GM12878 (cell line): ENCODE data around the gene HMGN1. TPM values are rescaled to one million over a fixed set of nuclear protein-coding genes. Genes with fewer than 3 reads are reported as not detected.

ENCODE experiments used
- BCL11A ChIP-seq: IDR thresholded peaks from 2 replicates; pipeline ENCODE4 v1.6.1; 2011; ENCODE audit warnings: low read depth, low read length
- DPF2 ChIP-seq: fragments of 450-650 bp; IDR thresholded peaks from 2 replicates; pipeline ENCODE4 v1.6.1; 2017; ENCODE audit warnings: mild to moderate bottlenecking
- EED ChIP-seq: sonication (generic); IDR thresholded peaks from 2 replicates; pipeline ENCODE4 v1.6.1; 2016; ENCODE audit warnings: antibody characterized with exemption, low read depth
- EP300 ChIP-seq, 2 experiments: fragments of 150-350 bp in 1 of 2; IDR thresholded peaks; 2 replicates each; pipeline ENCODE4 v1.6.1; 2011 to 2012; ENCODE audit warnings: low read depth in 2 of 2, low read length in 2 of 2, borderline replicate concordance in 1 of 2, improper control_type of control experiment in 1 of 2, inconsistent platforms in 1 of 2; ENCODE audit not compliant: control insufficient read depth in 1 of 2
- GABPA ChIP-seq: IDR thresholded peaks from 2 replicates; pipeline ENCODE4 v1.6.1; 2014; ENCODE audit warnings: antibody characterized with exemption, low read depth, mild to moderate bottlenecking, inconsistent platforms
- IKZF2 ChIP-seq, 2 experiments: fragments of 450-650 bp; IDR thresholded peaks; 2 replicates each; pipeline ENCODE4 v1.6.1; 2017; ENCODE audit warnings: mild to moderate bottlenecking in 2 of 2, moderate library complexity in 2 of 2
- POU2F2 ChIP-seq: IDR thresholded peaks from 3 replicates; pipeline ENCODE4 v1.6.1; 2011; ENCODE audit warnings: low read depth, mild to moderate bottlenecking, low read length, borderline replicate concordance
- SIN3A ChIP-seq: IDR thresholded peaks from 2 replicates; pipeline ENCODE4 v1.6.1; 2012; ENCODE audit warnings: low read depth, low read length, improper control_type of control experiment
- SIX5 ChIP-seq: IDR thresholded peaks from 2 replicates; pipeline ENCODE4 v1.6.1; 2011; ENCODE audit warnings: mild to moderate bottlenecking, low read depth, low read length, moderate library complexity; ENCODE audit not compliant: severe bottlenecking
- SMARCA5 ChIP-seq: fragments of 450-650 bp; IDR thresholded peaks from 2 replicates; pipeline ENCODE4 v1.6.1; 2017; ENCODE audit warnings: mild to moderate bottlenecking
- STAT3 ChIP-seq: IDR thresholded peaks from 2 replicates; pipeline ENCODE4 v1.6.1; 2011; ENCODE audit warnings: low read depth, low read length, improper control_type of control experiment
- TAF1 ChIP-seq: IDR thresholded peaks from 2 replicates; pipeline ENCODE4 v1.6.1; 2011; ENCODE audit warnings: mild to moderate bottlenecking, low read depth, low read length, borderline replicate concordance
- TBL1XR1 ChIP-seq: IDR thresholded peaks from 2 replicates; pipeline ENCODE4 v1.6.1; 2012; ENCODE audit warnings: low read depth, low read length, improper control_type of control experiment
- YY1 ChIP-seq: IDR thresholded peaks from 2 replicates; pipeline ENCODE4 v1.6.1; 2011; ENCODE audit warnings: low read depth, mild to moderate bottlenecking, low read length
- ZBTB4 ChIP-seq: fragments of 450-650 bp; formaldehyde crosslinking; IDR thresholded peaks from 2 replicates; pipeline ENCODE4 v1.4.0; 2022; ENCODE audit warnings: mild to moderate bottlenecking, moderate library complexity
- ZNF24 ChIP-seq: fragments of 450-650 bp; IDR thresholded peaks from 2 replicates; pipeline ENCODE4 v1.6.1; 2017; ENCODE audit warnings: antibody characterized with exemption, mild to moderate bottlenecking
- ZNF384 ChIP-seq: IDR thresholded peaks from 2 replicates; pipeline ENCODE4 v1.6.1; 2012; ENCODE audit warnings: low read depth, mild to moderate bottlenecking, low read length, improper control_type of control experiment, borderline replicate concordance
- polyA plus RNA-seq, 11 experiments: library from polyadenylated mRNA; depleted of rRNA in 4 of 11; unstranded in 6 of 11; stranded (reverse) in 5 of 11; fragments of >200 nt; fragmentation: Nextera tagmentation in 4 of 11; fragmentation: Illumina TruSeq in 1 of 11; extraction: Ambion mirVana in 4 of 11; extraction: Trizol in 1 of 11; gene quantifications; 1 replicate in 1 of 11; 2 replicates in 10 of 11; pipeline versions ENCODE4 v1.2.1 to v1.2.3, GENCODE V29; 2011 to 2016; ENCODE audit warnings: inconsistent platforms in 2 of 11, missing spikeins in 2 of 11, low read depth in 1 of 11
- total RNA-seq, 4 experiments: library from RNA; depleted of rRNA in 3 of 4; stranded (reverse); fragments of >200 nt in 3 of 4; fragmentation: Illumina TruSeq in 1 of 4; extraction: Trizol in 1 of 4; gene quantifications; 2 replicates each; pipeline versions ENCODE4 v1.2.1 to v1.2.3, GENCODE V29; 2013 to 2021
- TF ChIP-seq, protein P1 (sequence below): fragments of 450-650 bp; IDR thresholded peaks from 2 replicates; pipeline ENCODE4 v1.6.1; 2018; ENCODE audit warnings: borderline replicate concordance, mild to moderate bottlenecking; ENCODE audit not compliant: partially characterized antibody
- TF ChIP-seq, protein P2 (sequence below): fragments of 450-650 bp; formaldehyde crosslinking; IDR thresholded peaks from 2 replicates; pipeline ENCODE4 v1.5.0; 2022; ENCODE audit warnings: mild to moderate bottlenecking, missing genetic modification characterization

Gene HMGN1
- total and polyA plus RNA-seq, 10 of the 15 experiments (the other 5 are each of a cell fraction or from before 2014, with no cell fraction given), result 120 to 798 (median 396) TPM

DNA sequence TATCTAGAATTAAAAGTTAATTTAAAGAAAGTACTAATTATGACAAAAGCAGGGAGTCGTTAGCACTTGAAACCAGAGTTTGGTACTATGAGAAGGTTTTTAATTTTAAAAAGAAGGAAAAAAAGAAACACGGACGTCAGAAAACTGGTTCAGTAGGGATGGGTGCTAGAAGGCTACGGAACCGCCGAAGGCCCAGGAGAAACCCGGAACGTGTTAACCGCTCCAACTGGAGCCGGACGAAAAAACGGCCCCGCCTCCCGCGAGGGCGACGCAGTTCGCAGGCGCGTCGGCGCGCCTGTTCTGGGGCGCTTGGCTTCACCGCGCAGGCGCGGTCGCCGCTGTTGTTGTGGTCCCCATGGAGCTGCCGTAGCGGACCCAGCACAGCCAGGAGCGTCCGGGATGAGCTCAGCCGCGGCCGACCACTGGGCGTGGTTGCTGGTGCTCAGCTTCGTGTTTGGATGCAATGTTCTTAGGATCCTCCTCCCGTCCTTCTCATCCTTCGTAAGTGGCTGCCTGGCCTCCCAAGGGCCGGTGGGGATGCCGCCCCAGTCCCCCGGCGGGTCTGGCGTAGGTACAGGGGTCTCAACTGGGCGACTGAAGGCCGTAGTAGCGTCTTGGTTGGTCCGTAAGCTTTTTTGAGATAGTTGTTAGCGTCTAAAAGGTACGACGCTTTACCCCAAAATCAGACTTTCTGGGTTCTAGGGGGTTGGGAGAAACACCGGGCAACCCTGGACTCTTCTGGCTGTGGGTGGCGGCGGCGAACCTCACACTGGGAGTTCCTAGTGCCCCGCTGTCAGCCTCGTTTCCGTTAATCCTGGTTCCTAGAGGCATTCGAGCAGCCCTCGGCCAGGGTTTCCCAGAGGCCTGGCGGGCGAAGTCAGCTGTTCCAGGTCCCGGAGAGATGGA, 31.4 kb upstream of the HMGN1 start (continued):
- TF ChIP-seq, protein P1, sequence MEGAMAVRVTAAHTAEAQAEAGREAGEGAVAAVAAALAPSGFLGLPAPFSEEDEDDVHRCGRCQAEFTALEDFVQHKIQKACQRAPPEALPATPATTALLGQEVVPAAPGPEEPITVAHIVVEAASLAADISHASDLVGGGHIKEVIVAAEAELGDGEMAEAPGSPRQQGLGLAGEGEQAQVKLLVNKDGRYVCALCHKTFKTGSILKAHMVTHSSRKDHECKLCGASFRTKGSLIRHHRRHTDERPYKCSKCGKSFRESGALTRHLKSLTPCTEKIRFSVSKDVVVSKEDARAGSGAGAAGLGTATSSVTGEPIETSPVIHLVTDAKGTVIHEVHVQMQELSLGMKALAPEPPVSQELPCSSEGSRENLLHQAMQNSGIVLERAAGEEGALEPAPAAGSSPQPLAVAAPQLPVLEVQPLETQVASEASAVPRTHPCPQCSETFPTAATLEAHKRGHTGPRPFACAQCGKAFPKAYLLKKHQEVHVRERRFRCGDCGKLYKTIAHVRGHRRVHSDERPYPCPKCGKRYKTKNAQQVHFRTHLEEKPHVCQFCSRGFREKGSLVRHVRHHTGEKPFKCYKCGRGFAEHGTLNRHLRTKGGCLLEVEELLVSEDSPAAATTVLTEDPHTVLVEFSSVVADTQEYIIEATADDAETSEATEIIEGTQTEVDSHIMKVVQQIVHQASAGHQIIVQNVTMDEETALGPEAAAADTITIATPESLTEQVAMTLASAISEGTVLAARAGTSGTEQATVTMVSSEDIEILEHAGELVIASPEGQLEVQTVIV, result no peak
- TF ChIP-seq GABPA, result no peak
- TF ChIP-seq IKZF2 (IDR thresholded peaks at IDR 0.05), result 0 out of 4 replicates have a peak, but pooled peaks of 1 of the 2 experiments have one; percentile 19
- no peak for TF ChIP-seq ZBTB4 (CRISPR knock-in tag)
- TF ChIP-seq EP300 (IDR thresholded peaks at IDR 0.05; ENCODE audit: borderline replicate concordance in 1 of 2, control insufficient read depth in 1 of 2, low read depth in 2 of 2, low read length in 2 of 2), result no peak
- 0 out of 2 replicates have a peak, but pooled peaks have one; percentile 13 for TF ChIP-seq TBL1XR1
- TF ChIP-seq EED, result peak; percentile 40; the same call in 1 of the 2 replicates
- TF ChIP-seq YY1, result 0 out of 2 replicates have a peak, but pooled peaks have one; percentile 15
- no peak for TF ChIP-seq POU2F2
- TF ChIP-seq BCL11A, result no peak
- no peak for TF ChIP-seq SIN3A
- TF ChIP-seq ZNF384, result no peak
- peak; percentile 44; the same call in 1 of the 2 replicates for TF ChIP-seq TAF1
- no peak for TF ChIP-seq ZNF24
- TF ChIP-seq, protein P2, sequence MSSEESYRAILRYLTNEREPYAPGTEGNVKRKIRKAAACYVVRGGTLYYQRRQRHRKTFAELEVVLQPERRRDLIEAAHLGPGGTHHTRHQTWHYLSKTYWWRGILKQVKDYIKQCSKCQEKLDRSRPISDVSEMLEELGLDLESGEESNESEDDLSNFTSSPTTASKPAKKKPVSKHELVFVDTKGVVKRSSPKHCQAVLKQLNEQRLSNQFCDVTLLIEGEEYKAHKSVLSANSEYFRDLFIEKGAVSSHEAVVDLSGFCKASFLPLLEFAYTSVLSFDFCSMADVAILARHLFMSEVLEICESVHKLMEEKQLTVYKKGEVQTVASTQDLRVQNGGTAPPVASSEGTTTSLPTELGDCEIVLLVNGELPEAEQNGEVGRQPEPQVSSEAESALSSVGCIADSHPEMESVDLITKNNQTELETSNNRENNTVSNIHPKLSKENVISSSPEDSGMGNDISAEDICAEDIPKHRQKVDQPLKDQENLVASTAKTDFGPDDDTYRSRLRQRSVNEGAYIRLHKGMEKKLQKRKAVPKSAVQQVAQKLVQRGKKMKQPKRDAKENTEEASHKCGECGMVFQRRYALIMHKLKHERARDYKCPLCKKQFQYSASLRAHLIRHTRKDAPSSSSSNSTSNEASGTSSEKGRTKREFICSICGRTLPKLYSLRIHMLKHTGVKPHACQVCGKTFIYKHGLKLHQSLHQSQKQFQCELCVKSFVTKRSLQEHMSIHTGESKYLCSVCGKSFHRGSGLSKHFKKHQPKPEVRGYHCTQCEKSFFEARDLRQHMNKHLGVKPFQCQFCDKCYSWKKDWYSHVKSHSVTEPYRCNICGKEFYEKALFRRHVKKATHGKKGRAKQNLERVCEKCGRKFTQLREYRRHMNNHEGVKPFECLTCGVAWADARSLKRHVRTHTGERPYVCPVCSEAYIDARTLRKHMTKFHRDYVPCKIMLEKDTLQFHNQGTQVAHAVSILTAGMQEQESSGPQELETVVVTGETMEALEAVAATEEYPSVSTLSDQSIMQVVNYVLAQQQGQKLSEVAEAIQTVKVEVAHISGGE (CRISPR knock-in tag), result no peak
- TF ChIP-seq SIX5, result no peak
- TF ChIP-seq DPF2, result no peak
- no peak for TF ChIP-seq STAT3
- TF ChIP-seq SMARCA5, result no peak
- TF ChIP-seq, all 136 proteins: peak for 21
